ENCODE measurements around the gene PPFIA2.

Gene PPFIA2

DNA sequence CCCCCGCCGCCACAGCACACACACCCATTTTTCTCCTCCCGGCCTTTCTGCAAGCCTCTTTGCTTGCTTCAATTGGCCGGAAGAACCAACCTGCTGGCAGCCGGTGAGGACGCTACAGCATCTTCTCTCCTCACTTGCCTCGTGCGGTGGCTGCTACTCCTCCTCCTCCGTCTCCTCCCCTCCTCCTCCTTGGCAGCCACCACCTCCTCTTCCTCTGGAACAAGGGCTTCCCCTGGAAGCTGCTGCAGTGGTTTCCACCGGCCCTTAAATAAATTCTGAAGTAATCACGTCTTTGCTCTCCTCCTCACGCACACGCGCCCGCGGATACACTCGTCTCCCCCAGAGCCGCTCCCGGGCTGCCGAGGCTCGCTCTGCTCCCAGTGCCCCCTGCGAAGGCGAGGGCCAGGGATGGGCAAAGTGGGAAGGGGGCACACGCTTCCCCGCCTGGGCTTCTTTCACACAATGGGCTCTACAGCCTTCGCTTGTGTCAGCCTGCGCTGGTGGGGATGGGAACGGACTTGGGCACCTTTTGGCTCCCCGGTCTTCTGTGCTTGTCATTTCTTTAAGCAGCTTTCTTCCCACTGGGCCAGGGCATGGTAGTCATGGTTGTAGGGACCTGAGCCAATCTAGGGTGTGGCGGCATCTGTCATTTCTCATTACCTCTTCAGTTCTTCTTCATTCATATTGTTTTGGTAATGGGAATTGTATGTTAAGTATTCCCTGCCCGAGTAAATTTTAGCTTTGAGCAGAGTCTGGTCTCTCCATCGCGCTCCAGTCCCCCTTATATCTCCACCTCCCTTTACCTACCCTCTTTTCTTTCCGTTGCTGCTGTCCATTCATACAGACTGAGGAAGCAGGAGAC, at the start of gene PPFIA2:
PPFIA2 (minus strand) TSS at position 161 of the 862 bp plus-strand sequence.
- DNase-seq (ENCODE audit: low spot score): peak; percentile 71

GRCh38 chr12:81800298-81801148, 41.4 kb upstream of the PPFIA2 start:
- no peak for DNase-seq (ENCODE audit: low spot score)

GRCh38 chr12:81798294-81798693, 39.1 kb upstream of the PPFIA2 start:
- DNase-seq (ENCODE audit: low spot score): no peak

GRCh38 chr12:81797100-81797499, 38.0 kb upstream of the PPFIA2 start:
- no peak for DNase-seq (ENCODE audit: low spot score)

DNA sequence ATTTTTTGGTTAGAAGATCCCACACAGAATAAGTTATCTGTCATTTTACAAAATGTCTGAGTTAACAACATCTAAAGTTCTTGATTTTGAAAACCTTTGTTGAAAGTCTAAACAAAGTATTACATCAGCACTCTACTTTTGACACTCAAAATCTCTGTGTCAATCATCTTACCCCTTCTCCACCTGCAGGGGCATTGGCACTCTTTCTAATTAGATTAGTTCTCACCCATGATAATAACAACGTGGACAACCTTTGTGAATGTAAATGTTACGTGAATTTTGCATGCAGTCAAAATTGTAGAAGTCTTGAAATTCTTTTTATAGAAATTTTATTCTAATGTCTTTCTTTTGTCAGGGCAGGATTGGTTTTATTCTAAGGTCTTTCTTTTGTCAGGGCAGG, 33.5 kb upstream of the PPFIA2 start:
- no peak for DNase-seq (ENCODE audit: low spot score)

DNA sequence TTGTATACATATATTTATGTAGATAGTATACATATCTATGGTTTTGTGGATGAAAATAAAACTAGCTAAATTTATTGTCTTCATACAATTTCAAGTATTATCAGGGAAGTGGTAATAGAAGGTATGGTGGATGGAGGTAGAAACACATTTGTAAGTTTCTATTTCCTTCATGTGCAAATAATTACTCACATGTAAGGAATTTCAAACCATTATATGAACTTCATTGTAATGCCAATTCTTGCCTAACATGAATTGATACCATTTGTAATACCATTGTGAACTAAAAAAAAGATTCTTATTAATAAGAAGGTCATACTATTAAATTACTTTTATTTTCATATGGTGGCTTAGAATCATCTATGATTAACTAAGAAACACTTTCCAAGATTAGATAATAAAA, 20.1 kb upstream of the PPFIA2 start:
- DNase-seq (ENCODE audit: low spot score): no peak

DNA sequence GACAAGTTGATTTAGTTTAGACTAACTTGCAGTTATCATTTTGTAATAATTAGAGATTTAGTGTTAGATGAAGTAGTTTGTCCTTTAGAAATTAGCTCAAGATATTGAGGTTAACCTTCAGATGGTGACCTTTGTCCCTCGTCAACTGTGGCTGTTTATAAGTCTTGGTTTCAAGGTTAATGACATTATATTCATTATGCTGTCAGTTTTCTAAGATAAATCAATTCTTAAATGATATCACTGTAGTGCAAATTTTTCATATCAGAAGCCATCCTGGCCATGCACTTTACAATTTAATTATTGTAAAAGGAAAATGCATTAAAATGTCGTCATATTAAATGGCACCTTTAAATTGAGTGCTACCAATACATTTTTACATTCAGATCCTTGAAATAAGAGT, 19.6 kb upstream of the PPFIA2 start:
- no peak for DNase-seq (ENCODE audit: low spot score)

DNA sequence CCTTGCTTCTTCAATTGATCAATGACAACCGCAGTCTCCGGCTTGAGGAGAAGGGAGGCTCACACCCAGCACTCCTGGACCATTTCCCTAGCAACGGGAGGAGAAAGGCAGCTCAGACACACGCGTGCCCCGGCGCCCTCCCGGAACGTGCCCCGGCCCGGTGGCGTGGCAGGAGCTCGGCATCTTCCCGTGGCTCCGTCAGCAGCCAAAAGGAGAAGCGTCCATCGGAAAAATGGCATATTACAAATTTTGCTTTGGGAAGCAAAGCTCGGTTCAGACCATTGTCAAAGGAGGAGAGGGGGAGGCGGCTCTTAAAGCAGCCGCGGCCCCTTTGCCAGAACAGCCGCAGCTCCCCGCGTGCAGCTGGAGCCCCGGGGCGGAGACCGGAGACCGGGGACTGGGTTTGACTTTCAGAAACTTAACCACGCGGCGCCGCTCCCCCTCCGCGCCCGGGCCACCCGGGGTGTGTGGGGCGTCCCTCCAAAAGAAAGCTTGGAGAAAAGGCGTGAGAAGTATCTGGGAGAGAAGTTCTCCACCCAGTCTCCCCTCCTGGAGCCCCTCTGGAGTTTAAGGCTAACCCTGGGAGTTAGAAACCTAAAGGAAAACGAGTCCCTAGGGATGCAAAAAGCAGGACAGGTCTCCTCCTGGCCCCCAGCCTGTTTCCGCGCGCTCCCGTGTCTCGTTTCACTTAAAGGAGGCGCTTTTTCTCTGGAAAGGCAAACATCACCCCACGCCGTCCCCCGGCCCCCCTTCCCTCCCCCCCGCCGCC, 545 bp downstream of the PPFIA2 start:
- peak; percentile 62 for DNase-seq (ENCODE audit: low spot score)

DNA sequence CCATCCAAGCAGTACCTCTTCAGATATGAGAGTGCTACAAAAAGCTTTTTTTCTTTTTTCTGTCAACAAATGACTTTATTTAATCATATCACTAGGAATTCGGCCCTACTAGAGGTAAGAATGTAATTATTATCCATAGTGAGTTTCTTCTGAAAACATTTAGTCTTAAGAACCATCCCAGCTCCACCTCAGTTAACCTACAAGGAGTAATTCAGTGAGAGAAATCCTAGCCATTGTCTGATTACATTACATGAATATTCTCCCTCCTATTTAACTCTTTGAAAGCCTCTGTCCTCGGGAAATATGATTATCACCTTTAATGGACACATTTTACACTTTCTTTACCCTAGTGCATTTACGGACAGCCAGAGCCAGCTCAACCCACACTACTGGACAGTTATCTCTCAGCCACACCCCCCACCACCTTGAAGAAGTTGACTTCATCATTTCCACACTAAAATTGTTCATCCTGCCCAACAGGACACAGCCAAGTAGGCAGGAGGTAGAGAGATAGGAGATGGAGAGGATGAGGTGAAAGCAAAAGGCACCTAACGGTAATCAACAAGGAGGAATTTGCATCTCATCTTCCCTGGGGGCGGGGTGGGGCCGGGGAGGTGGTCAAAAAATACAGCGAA, 1.3 kb downstream of the PPFIA2 start:
- peak; percentile 2 for DNase-seq (ENCODE audit: low spot score)

- no peak for DNase-seq (ENCODE audit: low spot score)
These were observed 29.4 kb downstream of the PPFIA2 start for GRCh38 chr12:81729781-81730180.

- no peak for DNase-seq (ENCODE audit: low spot score)
These were observed 31.8 kb downstream of the PPFIA2 start for GRCh38 chr12:81727391-81727790.

- no peak for DNase-seq (ENCODE audit: low spot score)
These were observed 32.5 kb downstream of the PPFIA2 start for GRCh38 chr12:81726634-81727033.

DNA sequence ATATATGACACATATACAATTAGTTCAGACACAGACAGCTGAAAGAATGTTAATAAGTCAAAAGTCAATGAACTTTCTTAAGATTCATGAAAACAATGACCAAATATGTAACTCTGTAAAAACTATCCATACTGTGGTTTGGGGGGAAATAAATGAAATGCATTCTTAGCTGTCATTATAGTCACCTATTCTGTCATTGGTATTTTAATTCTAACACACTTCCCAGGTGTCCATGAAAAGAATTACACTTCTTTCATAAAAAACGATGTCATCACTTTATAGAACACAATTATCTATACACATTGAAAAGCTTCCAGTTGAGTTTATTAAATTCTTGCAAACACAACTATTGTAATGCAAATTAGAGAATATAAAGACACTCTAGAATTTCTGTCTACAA, 35.8 kb downstream of the PPFIA2 start:
- no peak for DNase-seq (ENCODE audit: low spot score)

GRCh38 chr12:81722004-81722403, 37.1 kb downstream of the PPFIA2 start:
- no peak for DNase-seq (ENCODE audit: low spot score)

DNA sequence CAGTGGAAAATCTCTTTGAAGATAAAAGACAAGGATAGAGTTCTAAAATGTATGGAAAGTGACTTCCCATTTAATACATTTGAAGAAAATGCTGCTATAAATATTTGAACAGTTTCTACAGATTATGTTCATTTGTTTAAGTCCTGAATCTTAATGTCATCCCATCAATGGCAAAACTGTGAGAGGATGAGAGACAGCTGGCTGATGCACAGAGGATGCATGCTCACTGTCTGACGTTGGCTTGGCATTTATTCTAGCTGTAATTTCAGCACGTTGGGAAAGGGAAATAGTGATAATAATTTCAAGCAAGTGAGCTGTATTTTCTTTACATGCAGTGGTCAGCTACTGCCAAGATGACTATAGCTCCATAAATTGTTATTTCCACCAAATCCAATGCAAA, 40.5 kb downstream of the PPFIA2 start:
- DNase-seq (ENCODE audit: low spot score): no peak

- DNase-seq (ENCODE audit: low spot score): peak; percentile 65
These were observed 46.6 kb downstream of the PPFIA2 start for GRCh38 chr12:81712536-81712935.

DNA sequence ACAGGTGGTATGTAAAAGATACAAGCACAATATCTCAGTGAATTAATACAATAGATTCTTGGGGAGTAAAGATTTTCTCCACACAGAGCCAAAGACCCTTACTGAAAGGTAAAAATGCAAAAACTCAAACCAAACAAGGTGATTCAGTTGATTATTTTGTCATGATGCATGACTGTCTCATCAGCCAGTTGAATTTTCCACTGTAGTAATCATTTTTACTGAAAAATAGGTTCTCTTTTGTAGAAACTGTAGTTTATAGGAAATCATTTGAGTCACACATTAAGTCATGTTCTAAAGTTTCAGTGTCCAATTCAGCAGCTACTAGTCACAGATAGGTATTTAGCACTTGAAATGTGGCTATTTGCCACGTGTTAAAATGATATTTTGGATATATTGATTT, 53.6 kb downstream of the PPFIA2 start:
- DNase-seq (ENCODE audit: low spot score): no peak

DNA sequence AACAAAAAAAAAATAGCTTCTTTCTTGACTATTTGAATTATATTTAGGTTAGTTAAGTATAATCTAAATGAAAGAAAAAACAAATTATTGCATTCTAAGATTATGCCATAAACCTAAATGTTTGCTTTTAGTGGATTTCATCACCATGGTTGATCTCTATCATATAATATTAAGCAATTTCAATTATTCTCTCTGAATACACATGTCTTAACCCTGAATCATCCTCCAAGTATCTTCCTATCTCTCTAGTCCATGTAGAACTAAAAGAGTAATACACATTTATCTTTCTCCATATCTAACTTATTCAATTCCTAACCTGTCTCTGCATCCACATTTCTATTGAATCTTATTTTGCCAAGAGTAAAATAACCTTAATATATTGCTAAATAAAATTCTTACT, 59.6 kb downstream of the PPFIA2 start:
- no peak for DNase-seq (ENCODE audit: low spot score)

DNA sequence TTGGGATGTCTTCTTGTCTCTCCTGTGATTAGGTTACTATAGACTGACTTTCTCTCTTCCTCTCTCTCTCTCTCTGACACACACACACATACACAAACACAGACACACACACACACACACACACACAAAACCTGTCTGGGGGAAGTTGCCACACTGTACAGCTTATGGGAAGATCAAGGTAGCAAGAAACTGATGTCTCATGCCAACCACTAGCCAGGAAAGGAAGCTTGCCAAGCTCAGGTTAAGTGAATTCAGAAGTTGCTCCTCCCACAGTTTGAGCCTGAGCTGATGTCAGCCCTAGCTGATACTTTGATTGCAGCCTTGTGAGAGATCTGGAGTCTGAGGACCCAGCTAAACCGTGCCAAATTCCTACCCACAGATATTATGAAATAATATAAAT, 67.1 kb downstream of the PPFIA2 start:
- DNase-seq (ENCODE audit: low spot score): no peak

DNA sequence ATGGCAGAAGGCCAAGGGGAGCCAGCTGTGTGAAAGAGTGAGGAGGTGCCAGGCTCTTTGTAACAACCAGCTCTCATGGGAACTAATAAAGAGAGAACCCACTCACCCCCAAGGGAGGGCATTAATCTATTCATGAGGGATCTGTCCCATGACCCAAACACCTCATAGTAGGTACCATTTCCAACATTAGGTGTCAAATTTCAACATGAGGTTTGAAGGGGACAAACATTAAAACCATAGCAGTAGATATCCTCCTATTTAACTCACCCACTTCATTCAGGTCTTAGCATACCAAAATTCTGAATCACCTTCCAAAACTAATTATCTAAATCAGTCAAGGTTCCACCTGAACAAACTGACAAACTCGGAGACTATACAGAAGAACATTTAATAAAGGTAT, 75.3 kb downstream of the PPFIA2 start:
- DNase-seq (ENCODE audit: low spot score): no peak

GRCh38 chr12:81679614-81680013, 79.5 kb downstream of the PPFIA2 start:
- no peak for DNase-seq (ENCODE audit: low spot score)

DNA sequence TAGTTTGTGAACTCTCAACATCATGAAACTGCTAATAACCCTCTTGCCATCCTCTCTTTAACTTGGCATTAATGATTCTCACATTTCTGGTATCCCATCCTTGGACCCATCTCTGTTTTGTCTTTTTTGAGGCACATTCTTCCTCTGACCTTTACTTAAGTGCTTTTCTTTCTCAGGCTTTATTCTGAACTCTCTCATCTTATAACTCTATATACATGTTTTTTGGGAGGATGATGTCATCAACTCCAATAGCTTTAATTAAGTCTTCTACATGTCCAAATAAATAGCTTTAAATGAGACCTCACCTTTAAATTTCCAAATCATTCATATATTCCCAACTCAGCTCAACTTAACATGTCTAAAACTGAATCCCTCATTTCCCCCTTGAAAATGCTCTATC, 88.4 kb downstream of the PPFIA2 start:
- no peak for DNase-seq (ENCODE audit: low spot score)
